ENCODE measurements around the gene LYRM7.
"Not testable (repeated sequence)": the region's sequence is repeated elsewhere in the genome, so short reads cannot be mapped to it uniquely, and the experiment has no call there.

Gene LYRM7

GRCh38 chr5:131252824-131253171 lies 82.1 kb downstream of the LYRM7 start:
- H3K36me3 ChIP-seq = no peaks in the 10 kb centered on the region
- no peaks in the 10 kb centered on the region for H3K4me1 ChIP-seq
- TF ChIP-seq CTCF (IDR thresholded peaks at IDR 0.05; ENCODE audit: low read depth, low read length) = no peak
- H3K4me3 ChIP-seq (ENCODE audit: low read depth, low read length) = no peak overlapping the region
- H3K9me3 ChIP-seq = no peaks in the 10 kb centered on the region
- DNase-seq = no peak
- H3K27me3 ChIP-seq = no peaks in the 10 kb centered on the region

GRCh38 chr5:131254025-131254424 lies 83.3 kb downstream of the LYRM7 start:
- H3K4me3 ChIP-seq (ENCODE audit: low read depth, low read length); H3K9me3 ChIP-seq; H3K27me3 ChIP-seq; DNase-seq; H3K4me1 ChIP-seq; H3K36me3 ChIP-seq: not testable (repeated sequence)

- TF ChIP-seq CTCF (IDR thresholded peaks at IDR 0.05; ENCODE audit: low read depth, low read length) = no peak
- H3K4me1 ChIP-seq = no peaks in the 10 kb centered on the region
- no peaks in the 10 kb centered on the region for H3K9me3 ChIP-seq
- no peaks in the 10 kb centered on the region for H3K27me3 ChIP-seq
- H3K4me3 ChIP-seq (ENCODE audit: low read depth, low read length) = no peak overlapping the region
- H3K36me3 ChIP-seq = no peaks in the 10 kb centered on the region
- DNase-seq = no peak
Measured at GRCh38 chr5:131254741-131255140, 84.0 kb downstream of the LYRM7 start.

All from BE2C (cell line).